Suprapubic skin (tissue), 4 donors: ENCODE results near the gene XKR3.

ENCODE experiments used
- EP300 ChIP-seq: sonication (generic); formaldehyde crosslinking; IDR thresholded peaks from one replicate; pipeline ENCODE4 v1.6.1; 2017; ENCODE audit warnings: antibody characterized with exemption
- POLR2A ChIP-seq, 2 donors: fragments of 450-650 bp; IDR thresholded peaks; one replicate each; pipeline ENCODE4 v1.6.1; 2017; ENCODE audit warnings: antibody characterized with exemption in 2 of 2, mild to moderate bottlenecking in 2 of 2, moderate library complexity in 2 of 2
- POLR2AphosphoS5 ChIP-seq, 3 donors: sonication (generic); formaldehyde crosslinking; IDR thresholded peaks; one replicate each; pipeline ENCODE4 v1.6.1; 2017; ENCODE audit warnings: antibody characterized with exemption in 3 of 3

- no peak for TF ChIP-seq POLR2A (IDR thresholded peaks at IDR 0.05)
- TF ChIP-seq POLR2AphosphoS5 (IDR thresholded peaks at IDR 0.05): no peak
- no peak for TF ChIP-seq EP300
These were observed 49.1 kb downstream of the XKR3 start for GRCh38 chr22:16776080-16776479.
